ENCODE data around the gene UNC13C.

Gene UNC13C

GRCh38 chr15:54305138-54305537 lies 326.9 kb downstream of the UNC13C start:
- TF ChIP-seq, protein P1, sequence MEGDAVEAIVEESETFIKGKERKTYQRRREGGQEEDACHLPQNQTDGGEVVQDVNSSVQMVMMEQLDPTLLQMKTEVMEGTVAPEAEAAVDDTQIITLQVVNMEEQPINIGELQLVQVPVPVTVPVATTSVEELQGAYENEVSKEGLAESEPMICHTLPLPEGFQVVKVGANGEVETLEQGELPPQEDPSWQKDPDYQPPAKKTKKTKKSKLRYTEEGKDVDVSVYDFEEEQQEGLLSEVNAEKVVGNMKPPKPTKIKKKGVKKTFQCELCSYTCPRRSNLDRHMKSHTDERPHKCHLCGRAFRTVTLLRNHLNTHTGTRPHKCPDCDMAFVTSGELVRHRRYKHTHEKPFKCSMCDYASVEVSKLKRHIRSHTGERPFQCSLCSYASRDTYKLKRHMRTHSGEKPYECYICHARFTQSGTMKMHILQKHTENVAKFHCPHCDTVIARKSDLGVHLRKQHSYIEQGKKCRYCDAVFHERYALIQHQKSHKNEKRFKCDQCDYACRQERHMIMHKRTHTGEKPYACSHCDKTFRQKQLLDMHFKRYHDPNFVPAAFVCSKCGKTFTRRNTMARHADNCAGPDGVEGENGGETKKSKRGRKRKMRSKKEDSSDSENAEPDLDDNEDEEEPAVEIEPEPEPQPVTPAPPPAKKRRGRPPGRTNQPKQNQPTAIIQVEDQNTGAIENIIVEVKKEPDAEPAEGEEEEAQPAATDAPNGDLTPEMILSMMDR (conservative IDR thresholded peaks at IDR 0.05; ENCODE audit: low read length), result no peak
- H3K4me3 ChIP-seq (ENCODE audit: low read length), result no peak overlapping the region
- DNase-seq (ENCODE audit: low read depth), result no peak

GRCh38 chr15:54307252-54307902 lies 329.1 kb downstream of the UNC13C start:
- no peak for DNase-seq (ENCODE audit: low read depth)
- H3K4me3 ChIP-seq (ENCODE audit: low read length), result no peak overlapping the region
- TF ChIP-seq, protein P1 (conservative IDR thresholded peaks at IDR 0.05; ENCODE audit: low read length), result no peak

GRCh38 chr15:54307926-54308325 lies 329.7 kb downstream of the UNC13C start:
- TF ChIP-seq, protein P1 (conservative IDR thresholded peaks at IDR 0.05; ENCODE audit: low read length), result no peak
- no peak overlapping the region for H3K4me3 ChIP-seq (ENCODE audit: low read length)
- no peak for DNase-seq (ENCODE audit: low read depth)

DNA sequence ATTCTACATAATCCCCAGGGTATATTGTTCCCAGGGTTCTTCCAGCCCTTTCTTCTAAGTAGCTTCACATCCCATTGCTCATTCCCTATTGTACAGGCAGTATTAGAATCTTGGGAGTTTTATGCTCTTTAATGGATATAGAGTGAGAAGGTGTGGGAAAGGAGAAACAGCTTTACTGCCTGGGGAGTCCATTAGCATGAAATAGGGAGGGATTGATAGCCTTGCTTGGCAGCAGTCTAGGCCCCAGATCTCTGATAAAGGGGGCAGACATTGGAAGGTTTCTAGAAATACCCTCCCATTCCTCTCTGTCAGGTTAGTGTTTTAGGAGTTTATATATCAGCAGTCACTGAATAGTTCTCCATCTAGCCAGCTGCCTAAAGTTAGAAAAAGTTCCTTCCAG lies 334.3 kb downstream of the UNC13C start:
- TF ChIP-seq, protein P1 (conservative IDR thresholded peaks at IDR 0.05; ENCODE audit: low read length), result no peak
- H3K4me3 ChIP-seq (ENCODE audit: low read length), result no peak overlapping the region

DNA sequence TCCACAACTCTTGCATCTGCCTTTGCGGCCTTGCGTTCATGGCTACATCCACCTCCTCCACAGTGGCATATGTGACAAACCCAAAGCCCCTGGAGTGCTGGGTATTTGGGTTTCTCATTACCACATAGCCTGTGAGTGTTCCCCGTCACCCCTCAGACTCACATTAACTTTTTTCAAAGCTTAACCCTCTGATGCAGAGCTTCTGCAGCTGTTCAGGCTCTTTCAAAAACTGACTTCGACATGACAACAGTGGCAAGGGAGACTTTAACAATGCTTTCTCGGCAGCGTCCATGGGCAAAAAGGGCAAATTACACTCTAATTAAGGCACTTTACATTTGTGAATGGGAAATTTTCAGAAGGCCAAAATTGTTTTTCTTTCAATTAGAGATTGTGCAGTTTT lies 343.2 kb downstream of the UNC13C start:
- no peak overlapping the region for H3K4me3 ChIP-seq (ENCODE audit: low read length)
- no peak for DNase-seq (ENCODE audit: low read depth)
- TF ChIP-seq, protein P1 (conservative IDR thresholded peaks at IDR 0.05; ENCODE audit: low read length), result no peak

More for the DNA sequence above, 334.3 kb downstream of the UNC13C start:
- no peak for DNase-seq (ENCODE audit: low read depth)

DNA sequence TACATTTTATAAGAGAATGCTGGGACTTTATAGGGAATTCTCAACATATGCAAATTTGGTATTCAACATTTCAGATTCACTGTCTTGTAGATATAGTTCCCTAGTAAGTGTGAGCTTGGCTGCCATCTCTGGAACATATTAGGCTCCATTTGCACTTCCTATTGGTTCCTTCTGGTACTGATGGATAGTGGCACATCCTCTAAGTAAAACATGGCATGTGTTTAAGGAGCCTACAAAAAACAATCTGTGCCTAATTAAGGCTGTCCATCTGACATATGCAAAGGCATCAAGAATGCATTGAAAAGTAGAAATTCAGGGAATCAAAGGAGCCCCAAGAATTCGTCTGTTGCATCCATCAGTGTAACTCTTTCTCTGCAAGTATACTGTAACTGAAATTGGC lies 344.1 kb downstream of the UNC13C start:
- no peak overlapping the region for H3K4me3 ChIP-seq (ENCODE audit: low read length)
- TF ChIP-seq, protein P1 (conservative IDR thresholded peaks at IDR 0.05; ENCODE audit: low read length), result no peak
- DNase-seq (ENCODE audit: low read depth), result no peak

- no peak for DNase-seq (ENCODE audit: low read depth)
These were observed 367.1 kb downstream of the UNC13C start for GRCh38 chr15:54345301-54345700.

More at GRCh38 chr15:54345301-54345700, 367.1 kb downstream of the UNC13C start:
- H3K4me3 ChIP-seq (ENCODE audit: low read length), result no peak overlapping the region
- TF ChIP-seq, protein P1 (conservative IDR thresholded peaks at IDR 0.05; ENCODE audit: low read length), result no peak
